Measurements from ENCODE around the gene SLIT3.

DNA sequence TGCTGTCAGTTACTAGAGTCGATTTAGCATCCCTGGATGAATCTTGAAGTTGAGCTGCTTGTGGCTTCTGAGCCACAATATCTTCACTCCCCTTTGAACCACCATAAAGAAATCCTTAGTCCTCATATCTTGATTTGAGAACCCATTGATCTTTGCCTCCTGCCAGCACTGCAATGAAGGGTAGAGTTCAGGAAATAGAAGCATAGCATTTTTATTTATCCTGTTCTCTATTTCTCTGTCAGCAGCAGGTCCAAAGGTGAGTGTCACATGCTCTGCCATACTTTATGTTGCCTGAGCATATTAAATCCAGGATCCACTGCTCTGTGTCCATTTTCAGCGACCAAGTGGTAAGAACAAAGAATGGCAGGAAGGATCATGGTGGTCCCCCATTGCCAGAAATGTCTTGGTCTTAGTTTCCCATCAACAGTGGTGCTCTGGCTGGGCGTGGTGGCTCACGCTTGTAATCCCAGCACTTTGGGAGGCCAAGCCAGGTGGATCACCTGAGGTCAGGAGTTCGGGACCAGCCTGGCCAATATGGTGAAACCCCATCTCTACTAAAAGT is 641.6 kb downstream of the SLIT3 start:
- no peak for TF ChIP-seq POLR2AphosphoS5 (IDR thresholded peaks at IDR 0.05; ENCODE audit: low read depth, low read length)
- TF ChIP-seq TAF1 (IDR thresholded peaks at IDR 0.05; ENCODE audit: low read depth, low read length) = no peak
- TF ChIP-seq POLR2A (IDR thresholded peaks at IDR 0.05; ENCODE audit: low read depth, low read length) = no peak

Measured in GM12891 (cell line).